Measurements from ENCODE around the gene EIF5B. TPM values are rescaled to one million over a fixed set of nuclear protein-coding genes. Genes with fewer than 3 reads are reported as not detected.

EIF5B gene
- total and polyA plus RNA-seq, 2 of the 4 experiments (the other 2 are of a cell fraction): 19.7 to 21.8 TPM

GRCh38 chr2:99450199-99450598 lies 113.0 kb downstream of the EIF5B start:
- Histone ChIP-seq H3K79me1 (ENCODE audit: low read depth in 1 of 2, low read length in 2 of 2) (peaks cover 17 to 37% of the 10 kb centered on the region in 2 experiments), H3K27me3 (ENCODE audit: control insufficient read depth, insufficient read depth, low read length) (no peaks in the 10 kb centered on the region), H2AK9ac (replicated peaks; ENCODE audit: low read depth, low read length, poor library complexity) (no peak overlapping the region), H3K27ac (ENCODE audit: insufficient read depth, low read length) (no peak overlapping the region), H3K56ac (ENCODE audit: extremely low read depth, insufficient read depth, low read length) (no peak overlapping the region), H3K14ac (replicated peaks; ENCODE audit: low read depth, low read length) (no peak overlapping the region), H3K4me1 (ENCODE audit: control insufficient read depth, insufficient read depth, low read length) (peaks cover 6% of the 10 kb centered on the region), H4K20me1 (ENCODE audit: insufficient read depth, low read length) (peaks cover 6% of the 10 kb centered on the region), H2AK5ac (ENCODE audit: low read depth, low read length) (no peak overlapping the region), H3K18ac (ENCODE audit: low read depth, low read length) (no peak overlapping the region), H4K8ac (ENCODE audit: low read depth in 2 of 2, low read length in 2 of 2) (no peak overlapping the region), H3K4me2 (ENCODE audit: low read depth, low read length) (no peak overlapping the region), H3K23ac (ENCODE audit: low read depth, low read length) (0 out of 2 replicates have a peak overlapping the region, but pooled peaks have one; percentile 17), H4K5ac (ENCODE audit: low read depth, low read length) (no peak overlapping the region), H2BK20ac (ENCODE audit: low read depth, low read length) (no peak overlapping the region), H3K36me3 (ENCODE audit: control insufficient read depth, insufficient read depth, low read length) (peaks cover 9% of the 10 kb centered on the region), H3K9me3 (ENCODE audit: control insufficient read depth, insufficient read depth, low read length) (no peaks in the 10 kb centered on the region), H3K4me3 (ENCODE audit: insufficient read depth, low read depth, low read length) (no peak overlapping the region), H3K9me1 (ENCODE audit: insufficient read depth, low read length) (no peaks in the 10 kb centered on the region), H4K91ac (ENCODE audit: insufficient read depth, low read depth, low read length) (no peak overlapping the region), H3K9ac (ENCODE audit: low read depth, low read length) (no peak overlapping the region), H2AFZ (replicated peaks; ENCODE audit: low read length, poor library complexity) (no peak overlapping the region), H2BK15ac (ENCODE audit: low read depth, low read length) (no peak overlapping the region), H2BK5ac (ENCODE audit: low read depth, low read length, poor library complexity, severe bottlenecking) (no peak overlapping the region), H3K4ac (ENCODE audit: low read depth, low read length) (no peak overlapping the region), H2BK120ac (ENCODE audit: low read depth, low read length) (no peak overlapping the region)
- no peak for TF ChIP-seq RFX5 (IDR thresholded peaks at IDR 0.05; ENCODE audit: low read depth, low read length)
- ChIA-PET POLR2A (ENCODE audit: unreplicated experiment) (no interaction called here), CTCF (no interaction called here)
- in situ Hi-C loops (cut with MboI; ENCODE audit: low sequenced_read_pairs) (no loop called here), dilution Hi-C loops (cut with HindIII; ENCODE audit: low sequenced_read_pairs, unreplicated experiment) (no loop called here), intact Hi-C loops (cut with micrococcal nuclease) (no loop called here)
- ATAC-seq (ENCODE audit: low read depth) (no peak), DNase-seq (no peak)
- no CpG with 5 or more reads among the region's 1 CpG for WGBS, 2 experiments (ENCODE audit: extremely low coverage in 2 of 2, insufficient read length in 1 of 2)
- BruUV-seq (replicated peaks): no TSS peak

Other genes with a start within 250 kb of the EIF5B start
- gene C2orf15, start 195.7 kb upstream of the EIF5B start, total RNA-seq (2012; rRNA removed): under 0.01 TPM in 1 of 2 replicates, not detected in the other
- not detected in 2 replicates for gene C2orf15, start 195.7 kb upstream of the EIF5B start, polyA plus RNA-seq (2012; rRNA removed)
- gene TSGA10, start 182.4 kb upstream of the EIF5B start, total RNA-seq (2012; rRNA removed): 0.54 and 1.1 TPM in 2 replicates
- gene TSGA10, start 182.4 kb upstream of the EIF5B start, polyA plus RNA-seq (2012; rRNA removed): 0.22 and 0.32 TPM in 2 replicates
- 3.2 and 4.2 TPM in 2 replicates for gene LIPT1, start 182.4 kb upstream of the EIF5B start, total RNA-seq (2012; rRNA removed)
- gene LIPT1, start 182.4 kb upstream of the EIF5B start, polyA plus RNA-seq (2012; rRNA removed): 2.6 and 3.5 TPM in 2 replicates
- 4.3 and 19.4 TPM in 2 replicates for gene MITD1, start 156.3 kb upstream of the EIF5B start, total RNA-seq (2012; rRNA removed)
- gene MITD1, start 156.3 kb upstream of the EIF5B start, polyA plus RNA-seq (2012; rRNA removed): 14.5 and 18.7 TPM in 2 replicates
- 34.8 and 39.2 TPM in 2 replicates for gene MRPL30, start 156.2 kb upstream of the EIF5B start, total RNA-seq (2012; rRNA removed)
- gene MRPL30, start 156.2 kb upstream of the EIF5B start, polyA plus RNA-seq (2012; rRNA removed): 14.9 and 18.7 TPM in 2 replicates
- gene LYG2, start 81.7 kb upstream of the EIF5B start, total RNA-seq (2012; rRNA removed): not detected in 2 replicates
- not detected in 2 replicates for gene LYG2, start 81.7 kb upstream of the EIF5B start, polyA plus RNA-seq (2012; rRNA removed)
- not detected in 2 replicates for gene LYG1, start 36.2 kb upstream of the EIF5B start, total RNA-seq (2012; rRNA removed)
- 0.92 and 1.2 TPM in 2 replicates for gene LYG1, start 36.2 kb upstream of the EIF5B start, polyA plus RNA-seq (2012; rRNA removed)
- 55.4 and 71.7 TPM in 2 replicates for gene TXNDC9, start 1.1 kb upstream of the EIF5B start, total RNA-seq (2012; rRNA removed)
- gene TXNDC9, start 1.1 kb upstream of the EIF5B start, polyA plus RNA-seq (2012; rRNA removed): 28.9 and 33.9 TPM in 2 replicates
- 25.8 and 30.1 TPM in 2 replicates for gene REV1, start 152.6 kb downstream of the EIF5B start, total RNA-seq (2012; rRNA removed)
- gene REV1, start 152.6 kb downstream of the EIF5B start, polyA plus RNA-seq (2012; rRNA removed): 12.3 and 13.4 TPM in 2 replicates